IMR-90 (cell line): ENCODE data around the gene AKAP7. TPM values are rescaled to one million over a fixed set of nuclear protein-coding genes. Genes with fewer than 3 reads are reported as not detected.

Source experiments
- ATAC-seq: fragments of 200-7000 bp; cut with Tn5 transposase; 2 replicates; pipeline ENCODE4 v1.9.1; 2020; ENCODE audit warnings: low read depth, mild to moderate bottlenecking, moderate library complexity
- BruUV-seq: library from RNA; stranded (reverse); fragments of 400-500 nt; replicated peaks from 2 replicates; lab custom pipeline; 2021; lab: Mats Ljungman, UMichigan
- CTCF ChIA-PET: fragments of 300-600 bp; formaldehyde crosslinking; extraction: SDS; loops from one replicate; lab custom pipeline; 2021; ENCODE audit warnings: antibody characterized with exemption; lab: Yijun Ruan, JAX
- POLR2A ChIA-PET: fragments of 300-600 bp; sonication (Branson Sonifier 250); formaldehyde crosslinking; loops from one replicate; lab custom pipeline; 2022; ENCODE audit warnings: antibody characterized with exemption; ENCODE audit not compliant: unreplicated experiment; lab: Charles Lee
- DNase-seq: peaks from one replicate; pipeline ENCODE4 v3.0.0; 2013
- H2AFZ ChIP-seq: replicated peaks from 2 replicates; pipeline ENCODE3; 2013; ENCODE audit warnings: low read length, mild to moderate bottlenecking; ENCODE audit not compliant: poor library complexity
- H2AK5ac ChIP-seq: 2 replicates; pipeline ENCODE4 v1.6.1; 2013; ENCODE audit warnings: low read depth, low read length, inconsistent platforms
- H2AK9ac ChIP-seq: replicated peaks from 2 replicates; pipeline ENCODE3; 2013; ENCODE audit warnings: mild to moderate bottlenecking, low read depth, low read length, moderate library complexity; ENCODE audit not compliant: poor library complexity
- H2BK120ac ChIP-seq: 2 replicates; pipeline ENCODE4 v1.6.1; 2013; ENCODE audit warnings: low read depth, low read length, inconsistent platforms
- H2BK15ac ChIP-seq: 3 replicates; pipeline ENCODE4 v1.6.1; 2013; ENCODE audit warnings: low read depth, low read length, inconsistent platforms
- H2BK20ac ChIP-seq: 2 replicates; pipeline ENCODE4 v1.6.1; 2013; ENCODE audit warnings: low read depth, mild to moderate bottlenecking, inconsistent platforms, low read length, moderate library complexity
- H2BK5ac ChIP-seq: 2 replicates; pipeline ENCODE4 v1.6.1; 2013; ENCODE audit warnings: mild to moderate bottlenecking, low read depth, low read length, inconsistent platforms; ENCODE audit not compliant: poor library complexity, severe bottlenecking
- H3K14ac ChIP-seq: replicated peaks from 2 replicates; pipeline ENCODE4 v1.6.1; 2013; ENCODE audit warnings: low read depth, low read length, inconsistent platforms
- H3K18ac ChIP-seq: 2 replicates; pipeline ENCODE4 v1.6.1; 2013; ENCODE audit warnings: low read depth, low read length, control low read depth
- H3K23ac ChIP-seq: 2 replicates; pipeline ENCODE4 v1.6.1; 2013; ENCODE audit warnings: low read depth, low read length, inconsistent platforms
- H3K27ac ChIP-seq: 2 replicates; pipeline ENCODE4 v1.5.1; 2013; ENCODE audit warnings: mild to moderate bottlenecking, control low read depth, low read length; ENCODE audit not compliant: insufficient read depth
- H3K27me3 ChIP-seq: 2 replicates; pipeline ENCODE4 v1.6.1; 2013; ENCODE audit warnings: low read length; ENCODE audit not compliant: control insufficient read depth, insufficient read depth
- H3K36me3 ChIP-seq: 2 replicates; pipeline ENCODE4 v1.6.1; 2013; ENCODE audit warnings: low read length, mixed read lengths; ENCODE audit not compliant: control insufficient read depth, insufficient read depth
- H3K4ac ChIP-seq: 2 replicates; pipeline ENCODE4 v1.6.1; 2013; ENCODE audit warnings: low read depth, low read length, inconsistent platforms
- H3K4me1 ChIP-seq: 2 replicates; pipeline ENCODE4 v1.6.1; 2013; ENCODE audit warnings: low read length, mixed read lengths; ENCODE audit not compliant: control insufficient read depth, insufficient read depth
- H3K4me2 ChIP-seq: 2 replicates; pipeline ENCODE4 v1.6.1; 2013; ENCODE audit warnings: low read depth, mild to moderate bottlenecking, control low read depth, low read length, moderate library complexity
- H3K4me3 ChIP-seq: 2 replicates; pipeline ENCODE4 v1.5.1; 2013; ENCODE audit warnings: low read depth, mild to moderate bottlenecking, control low read depth, low read length, moderate library complexity; ENCODE audit not compliant: insufficient read depth
- H3K56ac ChIP-seq: 2 replicates; pipeline ENCODE4 v1.6.1; 2013; ENCODE audit warnings: low read length, inconsistent platforms; ENCODE audit not compliant: insufficient read depth; ENCODE audit errors: extremely low read depth
- H3K79me1 ChIP-seq, 2 experiments: 2 replicates each; pipeline ENCODE4 v1.6.1; 2013; ENCODE audit warnings: low read length in 2 of 2, inconsistent platforms in 1 of 2, low read depth in 1 of 2
- H3K9ac ChIP-seq: 2 replicates; pipeline ENCODE4 v1.6.1; 2013; ENCODE audit warnings: low read depth, low read length, control low read depth
- H3K9me1 ChIP-seq: 2 replicates; pipeline ENCODE4 v1.6.1; 2013; ENCODE audit warnings: low read length, inconsistent platforms; ENCODE audit not compliant: insufficient read depth
- H3K9me3 ChIP-seq: 2 replicates; pipeline ENCODE4 v1.6.1; 2013; ENCODE audit warnings: low read length; ENCODE audit not compliant: control insufficient read depth, insufficient read depth
- H4K20me1 ChIP-seq: 2 replicates; pipeline ENCODE4 v1.6.1; 2013; ENCODE audit warnings: low read length, inconsistent platforms; ENCODE audit not compliant: insufficient read depth
- H4K5ac ChIP-seq: 2 replicates; pipeline ENCODE4 v1.6.1; 2013; ENCODE audit warnings: mild to moderate bottlenecking, low read depth, low read length, control low read depth
- H4K8ac ChIP-seq, 2 experiments: 2 replicates each; pipeline ENCODE4 v1.6.1; 2013; ENCODE audit warnings: low read depth in 2 of 2, low read length in 2 of 2, control low read depth in 1 of 2, inconsistent platforms in 1 of 2
- H4K91ac ChIP-seq: 2 replicates; pipeline ENCODE4 v1.6.1; 2013; ENCODE audit warnings: low read depth, low read length, inconsistent platforms; ENCODE audit not compliant: insufficient read depth
- BHLHE40 ChIP-seq: fragments of 150-350 bp; IDR thresholded peaks from 2 replicates; pipeline ENCODE4 v1.6.1; 2016; ENCODE audit warnings: mild to moderate bottlenecking, low read depth, low read length
- CEBPB ChIP-seq: IDR thresholded peaks from 2 replicates; pipeline ENCODE4 v1.6.1; 2012; ENCODE audit warnings: low read depth, low read length, improper control_type of control experiment
- CHD1 ChIP-seq: IDR thresholded peaks from 2 replicates; pipeline ENCODE4 v1.6.1; 2012; ENCODE audit warnings: low read depth, low read length, improper control_type of control experiment
- ELK1 ChIP-seq: fragments of 150-350 bp; IDR thresholded peaks from 2 replicates; pipeline ENCODE4 v1.6.1; 2016; ENCODE audit warnings: low read depth, mild to moderate bottlenecking, low read length, moderate library complexity, borderline replicate concordance
- FOS ChIP-seq: fragments of 150-350 bp; IDR thresholded peaks from 2 replicates; pipeline ENCODE4 v1.6.1; 2016; ENCODE audit warnings: low read depth, low read length
- MAFK ChIP-seq: IDR thresholded peaks from 2 replicates; pipeline ENCODE4 v1.6.1; 2012; ENCODE audit warnings: low read depth, low read length, improper control_type of control experiment
- MAZ ChIP-seq: IDR thresholded peaks from 2 replicates; pipeline ENCODE4 v1.6.1; 2012; ENCODE audit warnings: low read depth, mild to moderate bottlenecking, low read length, improper control_type of control experiment, moderate library complexity, borderline replicate concordance
- MXI1 ChIP-seq: IDR thresholded peaks from 2 replicates; pipeline ENCODE4 v1.6.1; 2012; ENCODE audit warnings: low read depth, mild to moderate bottlenecking, low read length, moderate library complexity, borderline replicate concordance
- NFE2L2 ChIP-seq: fragments of 150-350 bp; IDR thresholded peaks from 2 replicates; pipeline ENCODE4 v1.6.1; 2016; ENCODE audit warnings: low read depth, mild to moderate bottlenecking, low read length
- POLR2A ChIP-seq: IDR thresholded peaks from 2 replicates; pipeline ENCODE4 v1.6.1; 2012; ENCODE audit warnings: mild to moderate bottlenecking, low read depth, low read length
- RAD21 ChIP-seq: IDR thresholded peaks from 2 replicates; pipeline ENCODE4 v1.6.1; 2012; ENCODE audit warnings: low read length, improper control_type of control experiment
- RCOR1 ChIP-seq: IDR thresholded peaks from 2 replicates; pipeline ENCODE4 v1.6.1; 2012; ENCODE audit warnings: mild to moderate bottlenecking, low read length, improper control_type of control experiment; ENCODE audit not compliant: insufficient replicate concordance
- RFX5 ChIP-seq: IDR thresholded peaks from 2 replicates; pipeline ENCODE4 v1.8.0; 2012; ENCODE audit warnings: low read depth, mild to moderate bottlenecking, low read length, moderate library complexity
- SMC3 ChIP-seq: fragments of 150-350 bp; IDR thresholded peaks from 2 replicates; pipeline ENCODE4 v1.6.1; 2016; ENCODE audit warnings: low read depth, mild to moderate bottlenecking, antibody characterized with exemption, low read length, moderate library complexity
- USF2 ChIP-seq: fragments of 150-350 bp; IDR thresholded peaks from 2 replicates; pipeline ENCODE4 v1.6.1; 2017; ENCODE audit warnings: mild to moderate bottlenecking, antibody characterized with exemption, low read length, low read depth
- WGBS, 2 experiments: methylation state at CpG; one replicate each; pipeline versions ENCODE4 v1.1.5 to v1.1.7; 2013; ENCODE audit warnings: missing lambda C conversion rate in 2 of 2; ENCODE audit not compliant: insufficient read length in 1 of 2; ENCODE audit errors: extremely low coverage in 2 of 2; 5-methylcytosine and 5-hydroxymethylcytosine counted together
- dilution Hi-C: fragments of 300-500 bp; cut with HindIII; formaldehyde crosslinking; loops from one replicate; pipeline ENCODE4 v1.14.3; 2018; ENCODE audit warnings: low sequenced_read_pairs; ENCODE audit not compliant: unreplicated experiment
- in situ Hi-C: fragments of 300-500 bp; cut with MboI; formaldehyde crosslinking; loops from 3 replicates; pipeline ENCODE4 v1.14.3; 2019; ENCODE audit warnings: low sequenced_read_pairs, inconsistent platforms, mixed read lengths
- intact Hi-C: fragments of 100-400 bp; cut with micrococcal nuclease; formaldehyde crosslinking; loops from 2 replicates; pipeline ENCODE4 v1.10.0; 2022
- polyA plus RNA-seq, 3 experiments: library from polyadenylated mRNA; depleted of rRNA; stranded (reverse); fragments of >200 nt; gene quantifications; 2 replicates each; pipeline ENCODE4 v1.2.3, GENCODE V29; 2012; ENCODE audit warnings: low replicate concordance in 1 of 3
- total RNA-seq: library from RNA; depleted of rRNA; stranded (reverse); fragments of >200 nt; gene quantifications from 2 replicates; pipeline ENCODE4 v1.2.3, GENCODE V29; 2012
- TF ChIP-seq, protein P1 (sequence below): conservative IDR thresholded peaks from 2 replicates; pipeline ENCODE4 v1.5.1; 2012; ENCODE audit warnings: mild to moderate bottlenecking, low read depth, low read length, improper control_type of control experiment

AKAP7 gene
- total and polyA plus RNA-seq, 2 of the 4 experiments (the other 2 are of a cell fraction): 0.54 to 1.1 TPM

DNA sequence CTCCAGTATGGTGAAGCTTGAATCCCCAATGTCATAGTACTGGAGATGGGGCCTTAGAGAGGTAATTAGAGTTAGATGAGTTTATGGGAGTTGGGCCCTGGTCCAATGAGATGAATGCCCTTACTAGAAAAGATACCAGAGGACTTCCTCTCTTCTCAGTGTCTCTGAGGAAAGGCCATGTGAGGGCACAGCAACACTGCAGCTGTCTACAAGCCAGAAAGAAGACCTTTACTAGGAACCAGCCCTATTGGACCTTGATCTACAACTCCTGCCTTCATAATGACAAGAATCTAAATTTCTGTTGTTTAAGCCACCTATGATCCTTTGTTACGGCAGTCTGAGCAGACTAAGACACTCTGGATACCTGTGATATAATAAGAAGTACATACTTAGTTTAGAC is 31.4 kb upstream of the AKAP7 start:
- H3K4me1 ChIP-seq: peaks cover 8% of the 10 kb centered on the region
- H3K79me1 ChIP-seq: 0 out of 4 replicates have a peak, but pooled peaks cover 0 to 3% of the 10 kb centered on the region in 2 experiments
- no peak overlapping the region for H3K23ac ChIP-seq
- peak overlapping the region; percentile 23 for H2BK120ac ChIP-seq
- in situ Hi-C loops: no loop called here
- no peaks in the 10 kb centered on the region for H3K27me3 ChIP-seq
- H3K18ac ChIP-seq: peak overlapping the region; percentile 28; the same call in 1 of the 2 replicates
- H3K9ac ChIP-seq: no peak overlapping the region
- no peaks in the 10 kb centered on the region for H3K36me3 ChIP-seq
- H3K56ac ChIP-seq: no peak overlapping the region
- no CpG with 5 or more reads among the region's 1 CpG for WGBS, 2 experiments
- no peaks in the 10 kb centered on the region for H3K9me3 ChIP-seq
- intact Hi-C loops: no loop called here
- dilution Hi-C loops: no loop called here
- H3K27ac ChIP-seq: no peak overlapping the region
- peak overlapping the region; percentile 31 for H2BK20ac ChIP-seq
- peaks cover 4% of the 10 kb centered on the region for H3K9me1 ChIP-seq
- DNase-seq (no peak), ATAC-seq (no peak)
- no peak overlapping the region for H3K4me3 ChIP-seq
- no peak overlapping the region; the same call in 1 of the 2 replicates for H3K14ac ChIP-seq
- peak overlapping the region; percentile 18; the same call in 1 of the 3 replicates for H2BK15ac ChIP-seq
- no peak overlapping the region for H2AFZ ChIP-seq
- peak overlapping the region; percentile 89 for H2AK5ac ChIP-seq
- POLR2A ChIA-PET: no interaction called here
- peak overlapping the region; percentile 48 for H4K91ac ChIP-seq
- no peak overlapping the region for H2BK5ac ChIP-seq
- H4K8ac ChIP-seq: no peak overlapping the region
- H4K20me1 ChIP-seq: no peaks in the 10 kb centered on the region
- TF ChIP-seq CHD1: no peak
- TF ChIP-seq MAZ: no peak
- no peak for TF ChIP-seq RFX5
- TF ChIP-seq NFE2L2: no peak
- TF ChIP-seq RCOR1: no peak
- TF ChIP-seq RAD21: no peak
- TF ChIP-seq ELK1: no peak
- no peak for TF ChIP-seq MAFK
- no peak for TF ChIP-seq FOS
- no peak for TF ChIP-seq MXI1
- no peak for TF ChIP-seq CEBPB
- no peak for TF ChIP-seq POLR2A
- no peak for TF ChIP-seq USF2
- no peak for TF ChIP-seq SMC3
- TF ChIP-seq BHLHE40: no peak
- TF ChIP-seq, protein P1, sequence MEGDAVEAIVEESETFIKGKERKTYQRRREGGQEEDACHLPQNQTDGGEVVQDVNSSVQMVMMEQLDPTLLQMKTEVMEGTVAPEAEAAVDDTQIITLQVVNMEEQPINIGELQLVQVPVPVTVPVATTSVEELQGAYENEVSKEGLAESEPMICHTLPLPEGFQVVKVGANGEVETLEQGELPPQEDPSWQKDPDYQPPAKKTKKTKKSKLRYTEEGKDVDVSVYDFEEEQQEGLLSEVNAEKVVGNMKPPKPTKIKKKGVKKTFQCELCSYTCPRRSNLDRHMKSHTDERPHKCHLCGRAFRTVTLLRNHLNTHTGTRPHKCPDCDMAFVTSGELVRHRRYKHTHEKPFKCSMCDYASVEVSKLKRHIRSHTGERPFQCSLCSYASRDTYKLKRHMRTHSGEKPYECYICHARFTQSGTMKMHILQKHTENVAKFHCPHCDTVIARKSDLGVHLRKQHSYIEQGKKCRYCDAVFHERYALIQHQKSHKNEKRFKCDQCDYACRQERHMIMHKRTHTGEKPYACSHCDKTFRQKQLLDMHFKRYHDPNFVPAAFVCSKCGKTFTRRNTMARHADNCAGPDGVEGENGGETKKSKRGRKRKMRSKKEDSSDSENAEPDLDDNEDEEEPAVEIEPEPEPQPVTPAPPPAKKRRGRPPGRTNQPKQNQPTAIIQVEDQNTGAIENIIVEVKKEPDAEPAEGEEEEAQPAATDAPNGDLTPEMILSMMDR: no peak
- no peak overlapping the region for H3K4me2 ChIP-seq
- peak overlapping the region; percentile 84 for H3K4ac ChIP-seq
- CTCF ChIA-PET: no interaction called here
- no TSS peak for BruUV-seq
- H4K5ac ChIP-seq: peak overlapping the region; percentile 88; the same call in 1 of the 2 replicates
- H2AK9ac ChIP-seq: no peak overlapping the region
